NCI-H524 (cell line): ENCODE data around the gene ANKRD65.
"Not testable (repeated sequence)": the region's sequence is repeated elsewhere in the genome, so short reads cannot be mapped to it uniquely, and the experiment has no call there.

Source experiments
- DNase-seq, 2 experiments: peaks; one replicate each; lab custom pipeline; 2025; lab: John Stamatoyannopoulos, UW

ANKRD65 gene

DNA sequence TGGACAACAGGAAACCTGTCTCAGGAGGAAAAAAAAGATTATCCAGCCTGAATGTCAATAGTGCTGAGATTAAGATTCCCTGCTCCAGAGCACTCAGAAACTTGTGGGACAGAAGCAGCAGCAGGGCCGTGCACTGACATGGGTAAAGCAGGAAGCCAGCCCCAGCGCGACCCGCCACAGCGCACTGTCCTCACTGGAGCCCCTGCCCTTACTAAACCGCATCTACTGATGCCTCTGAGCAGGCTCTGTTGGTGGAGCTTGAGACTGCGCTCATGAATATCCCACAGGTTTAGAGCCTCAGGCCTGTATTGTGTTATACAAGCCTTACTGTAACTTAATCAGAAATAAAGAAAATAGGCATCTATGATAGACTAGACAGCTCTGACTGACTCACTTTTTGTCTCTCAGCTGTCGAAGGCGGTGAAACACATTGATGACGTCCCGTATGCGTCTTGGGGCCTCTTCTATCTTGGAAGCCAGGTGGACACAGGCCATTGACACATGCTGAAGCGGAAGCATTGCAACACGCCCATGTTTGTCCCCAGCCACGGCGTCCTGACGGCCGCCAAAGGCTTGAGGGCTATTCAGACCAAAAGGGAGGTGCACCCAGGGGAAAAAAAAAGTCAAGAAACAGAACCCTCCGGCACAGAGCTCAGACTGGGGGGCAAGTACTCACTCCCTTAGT is 23.1 kb downstream of the ANKRD65 start:
- no peak for DNase-seq

DNA sequence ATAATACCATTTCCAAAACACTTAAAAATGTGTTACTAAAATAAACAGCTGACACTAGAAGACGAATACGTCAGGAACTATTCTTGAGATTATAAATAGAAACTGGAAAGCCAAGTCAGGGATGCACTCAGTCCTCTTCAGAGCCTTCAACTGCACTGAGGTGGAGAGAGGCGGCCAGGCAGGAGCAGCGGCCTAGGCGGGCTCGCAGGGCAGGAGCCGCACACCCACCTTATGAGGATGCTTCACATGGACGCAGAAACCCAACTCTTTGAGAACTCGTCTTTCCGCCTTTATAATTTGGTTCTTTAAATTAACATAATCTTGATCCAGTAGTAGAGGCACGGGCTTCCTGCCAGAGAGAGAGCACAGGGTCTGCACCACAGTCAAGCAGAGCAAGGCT is 25.9 kb downstream of the ANKRD65 start:
- DNase-seq, result no peak

DNA sequence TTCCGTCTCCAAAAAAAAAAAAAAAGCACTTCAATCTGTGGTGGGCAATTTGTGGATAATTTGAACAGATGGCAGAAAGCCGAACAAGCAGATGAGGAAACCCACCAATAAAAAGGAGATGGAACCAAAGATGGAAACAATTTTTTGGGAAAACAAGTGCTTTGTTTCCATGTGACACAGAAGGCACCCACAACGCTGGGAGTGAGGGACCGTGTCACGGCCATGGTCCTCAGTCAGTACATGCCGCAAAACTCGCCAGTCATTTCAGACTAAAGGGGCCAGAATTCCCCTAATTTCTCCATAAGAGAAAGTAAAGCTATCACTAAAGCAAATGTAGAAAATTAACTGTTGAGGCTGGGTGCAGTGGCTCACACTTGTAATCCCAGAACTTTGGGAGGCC is 27.0 kb downstream of the ANKRD65 start:
- DNase-seq, result no peak

DNA sequence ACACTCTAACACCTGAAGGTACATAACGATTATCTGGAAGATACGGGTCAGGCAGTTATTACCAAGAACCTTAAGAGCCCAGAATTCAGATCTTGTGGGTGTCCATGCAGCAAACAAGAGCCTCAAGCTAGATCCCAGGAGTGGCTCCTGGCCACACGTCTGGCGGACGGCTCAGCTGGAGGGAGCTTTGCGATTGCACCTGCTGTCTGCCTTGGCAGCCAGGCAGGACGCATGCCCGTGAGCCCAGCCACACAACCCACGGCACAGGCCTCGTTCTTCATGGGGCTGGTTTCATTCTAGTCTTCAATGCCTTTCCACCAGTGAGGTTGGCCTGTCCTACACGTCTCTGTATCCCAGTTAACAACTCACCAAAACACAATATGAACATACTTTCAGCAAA is 27.6 kb downstream of the ANKRD65 start:
- DNase-seq, result no peak

DNA sequence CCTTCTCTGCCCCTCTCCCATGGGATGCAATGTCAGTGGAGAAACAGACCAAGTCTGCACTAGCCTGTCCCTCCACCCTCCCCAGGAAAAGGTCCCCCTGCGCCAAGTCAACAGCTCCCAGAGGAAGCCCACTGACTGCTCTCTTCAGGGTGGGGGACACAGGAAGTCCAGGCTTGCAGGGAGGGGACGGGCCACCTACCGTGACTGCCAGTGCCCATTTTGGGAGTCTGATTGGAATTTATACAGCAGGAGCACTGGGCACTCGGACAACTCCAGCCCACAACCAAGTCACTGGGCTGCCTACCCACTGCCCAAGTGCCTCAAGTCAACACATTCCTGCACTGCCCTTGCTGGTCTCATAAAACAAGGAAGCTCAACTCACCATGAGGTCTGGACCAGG is 28.1 kb downstream of the ANKRD65 start:
- no peak for DNase-seq

DNA sequence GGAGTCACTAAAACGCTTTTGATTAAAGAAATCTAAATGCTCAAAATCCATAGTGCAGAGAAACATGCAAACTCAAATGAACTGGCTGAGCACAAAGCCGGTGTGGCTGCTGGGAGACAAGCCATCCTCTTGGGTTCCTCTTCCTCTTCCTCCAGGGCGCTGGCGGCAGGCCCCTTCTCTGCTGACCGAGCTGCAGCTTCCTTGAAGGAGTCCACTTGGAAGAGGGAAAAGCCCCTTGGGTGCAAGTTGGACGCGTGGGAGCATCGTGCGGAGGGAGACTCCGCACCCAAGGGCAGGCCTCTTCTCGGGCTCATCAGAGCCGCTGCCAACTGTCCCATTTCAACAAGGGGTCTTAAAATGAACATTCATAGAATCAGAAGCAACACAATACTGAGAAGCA is 29.9 kb downstream of the ANKRD65 start:
- no peak for DNase-seq

DNA sequence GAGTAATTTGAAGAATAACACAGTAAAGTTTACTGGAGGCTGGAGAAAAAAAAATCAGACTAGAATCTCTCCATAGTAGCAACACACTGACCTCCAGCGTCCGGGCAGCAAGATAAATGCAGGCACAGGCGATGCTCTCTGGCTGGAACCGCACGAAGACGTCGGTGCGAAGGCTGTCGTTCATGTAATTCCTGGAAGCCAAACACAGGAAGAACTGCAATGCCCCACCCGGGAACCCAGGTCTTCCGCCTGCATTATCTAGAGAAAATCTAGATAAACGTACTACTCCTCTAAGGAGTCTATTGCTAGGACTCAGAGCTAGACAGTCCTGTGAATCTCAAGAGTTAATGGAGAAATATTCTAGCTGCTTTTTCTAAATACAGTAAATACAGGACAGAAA is 30.4 kb downstream of the ANKRD65 start:
- DNase-seq, result no peak

DNA sequence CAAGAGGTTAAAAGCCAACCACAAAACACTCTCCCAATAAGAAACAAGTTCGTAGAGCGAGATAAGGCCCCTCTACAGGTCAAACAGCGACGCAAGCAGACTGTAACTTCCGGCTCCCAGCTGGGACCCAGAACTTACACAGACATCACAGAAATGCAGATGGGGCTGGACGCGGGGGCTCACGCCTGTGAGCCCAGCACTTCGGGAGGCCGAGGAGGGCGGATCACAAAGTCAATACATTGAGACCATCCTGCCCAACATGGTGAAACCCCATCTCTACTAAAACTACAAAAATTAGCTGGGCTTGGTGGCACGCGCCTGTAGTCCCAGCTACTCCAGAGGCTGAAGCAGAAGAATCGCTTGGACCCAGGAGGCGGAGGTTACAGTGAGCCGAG is 33.0 kb downstream of the ANKRD65 start:
- DNase-seq, result no peak

DNA sequence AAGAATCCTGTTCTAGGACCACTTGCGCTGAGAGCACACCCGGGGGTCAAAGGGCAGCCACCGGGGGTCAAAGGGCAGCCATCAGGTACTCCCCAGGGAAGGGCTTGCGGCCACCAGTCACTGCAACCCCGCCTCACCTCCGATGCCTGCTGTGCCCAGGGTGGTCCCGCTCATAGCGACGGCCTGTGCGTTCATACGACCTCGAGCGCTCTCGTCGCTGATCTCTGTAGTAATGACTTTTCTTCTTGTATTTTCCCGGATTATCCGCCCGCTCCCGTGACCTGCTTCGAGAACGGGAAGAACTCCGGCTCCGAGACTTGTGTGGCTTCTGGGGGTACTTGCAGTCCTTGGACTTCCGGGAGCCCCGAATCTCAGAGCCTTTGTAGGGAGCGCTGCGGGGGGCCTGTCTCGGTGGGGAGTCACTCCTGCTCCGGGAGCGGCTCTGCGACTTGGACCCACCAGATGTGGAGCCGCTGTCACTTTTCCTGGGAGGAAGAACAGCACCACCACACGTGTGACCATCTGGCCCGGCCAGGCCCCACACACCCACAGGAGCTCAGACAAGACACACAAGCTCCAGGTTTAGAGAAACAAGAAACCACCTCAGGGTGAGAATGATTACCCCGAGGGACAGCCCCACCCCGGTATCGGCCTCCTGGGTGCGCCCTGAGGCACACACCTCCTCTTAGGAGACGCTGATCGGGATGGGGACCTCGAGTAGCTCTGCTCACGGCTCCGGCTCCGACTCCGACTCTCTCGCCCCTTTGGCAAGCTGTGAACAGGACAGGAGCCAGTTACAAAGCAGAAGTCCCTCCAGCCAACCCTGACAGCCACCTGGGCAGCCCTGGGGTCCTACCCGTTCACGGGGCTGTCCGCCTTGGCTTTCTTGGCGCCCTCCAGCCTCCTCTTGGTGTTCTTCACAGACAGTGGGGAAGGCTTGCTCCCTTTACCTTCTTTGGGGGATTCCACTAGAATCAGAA is 33.7 kb downstream of the ANKRD65 start:
- DNase-seq, result no peak

DNA sequence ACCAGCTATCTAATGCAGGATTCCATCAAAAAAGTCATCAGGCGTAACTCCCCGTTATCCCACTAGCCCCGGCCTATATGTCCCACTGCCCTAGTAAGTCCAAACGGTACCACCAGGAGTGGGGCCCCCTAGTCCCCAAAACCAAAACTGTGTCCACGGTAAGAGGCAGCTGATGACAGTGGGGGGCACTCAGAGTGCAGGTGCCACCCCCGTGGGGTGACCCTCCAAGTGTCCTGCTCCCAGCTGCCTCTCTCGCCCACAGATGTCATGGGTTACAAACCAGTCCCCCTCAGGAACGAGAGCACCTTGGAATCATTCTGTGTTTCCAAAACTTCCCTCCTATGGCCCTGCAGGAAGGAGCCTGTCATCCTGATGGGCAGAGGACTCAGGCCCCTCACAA is 35.1 kb downstream of the ANKRD65 start:
- DNase-seq, result no peak

DNA sequence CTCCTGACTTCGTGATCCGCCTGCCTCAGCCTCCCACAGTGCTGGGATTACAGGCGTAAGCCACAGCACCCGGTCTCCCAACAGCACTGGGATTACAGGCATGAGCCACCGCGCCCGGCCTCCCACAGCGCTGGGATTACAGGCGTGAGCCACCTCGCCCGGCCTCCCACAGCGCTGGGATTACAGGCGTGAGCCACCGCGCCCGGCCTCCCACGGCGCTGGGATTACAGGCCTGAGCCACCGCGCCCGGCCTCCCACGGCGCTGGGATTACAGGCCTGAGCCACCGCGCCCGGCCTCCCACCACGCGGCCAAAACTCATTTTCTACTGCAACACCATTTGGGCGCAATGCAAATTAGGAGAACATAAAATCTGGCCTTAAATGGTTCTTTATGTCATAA is 35.7 kb downstream of the ANKRD65 start:
- not testable (repeated sequence) for DNase-seq

DNA sequence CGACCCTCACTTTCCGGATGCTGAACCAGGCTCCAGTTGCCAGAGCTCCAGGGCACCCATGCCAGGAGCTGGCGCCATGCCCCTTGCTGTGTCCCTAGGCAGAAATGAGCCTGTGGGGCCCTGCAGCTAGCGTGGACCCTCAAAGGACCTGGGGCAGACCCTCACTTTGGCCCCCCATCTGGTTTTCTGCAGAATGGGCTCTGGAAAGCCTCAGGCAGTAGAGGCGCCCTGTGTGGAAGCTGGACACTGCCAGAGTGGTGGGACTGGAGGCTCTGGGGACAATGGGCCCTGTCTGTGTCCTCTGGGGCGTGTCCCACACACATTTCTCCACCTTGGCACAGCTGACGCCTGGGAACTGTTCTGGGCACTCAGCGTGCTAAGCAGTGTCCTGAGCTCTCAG is 39.8 kb downstream of the ANKRD65 start:
- no peak for DNase-seq

DNA sequence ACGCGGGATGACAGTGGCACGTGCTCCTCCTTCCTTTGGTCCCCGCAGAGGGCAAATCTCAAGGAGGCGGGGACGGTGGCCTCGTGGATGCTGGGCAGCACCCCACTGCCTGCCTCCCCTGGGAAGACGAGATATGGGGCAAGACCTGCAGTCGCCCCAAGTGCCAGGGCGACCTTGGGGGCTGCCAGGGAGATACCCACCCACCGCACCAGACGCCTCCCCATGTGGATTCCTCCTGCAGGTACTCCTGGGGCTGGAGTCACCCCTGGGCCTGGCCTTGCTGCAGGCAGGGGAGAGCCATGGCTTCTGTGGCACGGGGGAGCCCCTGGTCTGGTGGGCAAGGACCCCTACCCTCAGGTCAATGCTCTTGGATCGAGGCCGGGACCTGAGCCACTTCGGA is 40.2 kb downstream of the ANKRD65 start:
- DNase-seq, result no peak

DNA sequence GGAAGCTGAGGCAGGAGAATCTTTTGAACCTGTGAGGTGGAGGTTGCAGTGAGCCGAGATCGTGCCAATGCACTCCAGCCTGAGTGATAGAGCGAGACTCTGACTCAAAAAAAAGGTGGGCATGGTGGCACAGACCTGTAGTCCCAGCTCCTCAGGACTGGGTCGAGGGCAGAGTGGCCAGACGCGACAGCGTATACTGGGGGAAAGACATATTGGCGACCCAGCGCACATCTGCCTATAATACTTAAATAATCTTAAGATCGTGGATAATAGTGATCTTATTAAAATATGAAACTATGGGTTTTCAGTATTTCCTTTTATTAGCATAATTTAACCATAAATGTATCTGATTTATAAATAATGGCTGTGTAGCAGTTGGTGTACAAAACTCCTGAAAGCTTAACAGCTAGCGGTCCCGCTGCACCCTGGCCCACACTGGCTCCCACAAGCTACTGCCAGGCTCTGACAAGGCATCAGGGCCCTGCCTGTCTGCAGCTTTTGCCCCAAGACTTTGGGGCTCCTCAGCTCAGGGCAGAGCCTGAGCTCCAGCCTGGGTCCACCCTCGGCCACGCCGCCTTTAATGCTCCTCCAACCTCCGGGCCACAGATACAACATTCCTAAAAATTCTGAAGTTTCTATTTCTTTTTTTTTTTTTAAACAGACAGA is 43.4 kb downstream of the ANKRD65 start:
- DNase-seq, result no peak

DNA sequence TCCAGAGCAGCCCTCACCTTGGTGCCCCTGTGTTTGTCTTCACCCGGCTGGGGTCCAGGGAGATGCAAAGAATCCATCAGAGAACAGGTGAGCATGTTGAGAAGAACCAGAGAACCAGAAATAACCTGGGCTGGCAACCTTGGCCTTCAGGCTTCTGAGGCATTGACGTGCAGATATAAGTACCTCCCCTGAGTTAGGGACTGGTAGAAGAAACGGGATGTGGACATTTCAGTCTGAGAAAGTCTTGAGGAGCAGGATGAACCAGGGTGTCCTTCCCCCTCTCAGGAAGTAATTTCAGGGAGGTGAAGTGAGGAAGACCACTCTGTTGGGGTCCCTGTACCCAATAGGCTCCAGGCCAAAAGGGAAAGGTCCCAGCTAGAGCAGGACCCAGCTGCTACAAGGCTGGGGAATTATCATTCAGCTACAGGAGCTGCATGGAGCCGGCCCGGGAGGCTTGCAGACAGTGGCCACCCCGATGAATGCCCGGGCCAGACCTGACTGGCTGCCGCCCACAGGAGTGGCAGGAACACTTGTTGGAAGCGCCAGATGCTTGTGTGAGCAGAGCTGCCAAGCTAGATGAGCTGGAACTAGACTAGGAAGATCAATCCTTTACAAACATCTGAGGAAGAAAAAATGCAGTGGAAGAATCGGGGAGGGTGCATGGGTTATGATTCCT is 44.4 kb downstream of the ANKRD65 start:
- no peak for DNase-seq

DNA sequence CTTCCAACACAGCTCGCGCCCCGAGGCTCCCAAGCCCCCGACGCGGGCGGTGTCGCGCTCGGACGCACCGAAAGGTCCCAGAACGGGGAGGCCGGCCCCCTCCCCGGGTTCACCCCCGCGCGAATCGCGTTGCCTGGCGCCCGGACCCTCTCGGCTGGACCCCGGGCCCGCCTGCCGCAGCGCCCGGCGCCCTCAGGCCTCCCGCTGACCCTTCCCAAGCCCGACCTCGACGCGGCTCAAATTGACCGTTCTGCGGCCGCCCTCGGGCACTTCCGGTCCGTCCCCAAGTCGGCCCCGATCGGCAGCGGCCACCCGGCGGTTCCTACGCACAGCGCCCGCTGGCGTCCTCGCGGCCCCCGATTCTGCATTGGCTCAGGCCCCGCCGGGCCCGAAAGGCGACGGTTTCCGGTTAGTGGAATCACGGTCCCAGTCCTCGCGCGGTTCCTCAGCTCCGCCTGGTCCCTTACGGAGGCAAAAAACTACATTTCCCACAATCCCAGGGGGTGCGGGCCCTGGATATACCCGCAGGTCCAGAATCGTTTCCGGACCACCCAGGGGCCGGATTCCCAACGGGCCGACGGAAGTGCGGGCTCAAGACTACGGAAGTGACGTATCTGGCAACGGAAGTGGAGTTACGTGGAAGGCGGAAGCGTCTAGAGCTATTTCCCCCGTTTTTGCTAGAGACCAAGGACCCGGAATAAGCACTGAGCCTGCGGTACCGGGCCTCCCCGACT is 46.0 kb downstream of the ANKRD65 start, which contains the start of gene AURKAIP1:
TSS of gene AURKAIP1 (minus strand) at position 279 of the 734 bp plus-strand sequence. CDS start 451 bp downstream, outside the sequence.
- DNase-seq, result peak; percentile 97 to 99

DNA sequence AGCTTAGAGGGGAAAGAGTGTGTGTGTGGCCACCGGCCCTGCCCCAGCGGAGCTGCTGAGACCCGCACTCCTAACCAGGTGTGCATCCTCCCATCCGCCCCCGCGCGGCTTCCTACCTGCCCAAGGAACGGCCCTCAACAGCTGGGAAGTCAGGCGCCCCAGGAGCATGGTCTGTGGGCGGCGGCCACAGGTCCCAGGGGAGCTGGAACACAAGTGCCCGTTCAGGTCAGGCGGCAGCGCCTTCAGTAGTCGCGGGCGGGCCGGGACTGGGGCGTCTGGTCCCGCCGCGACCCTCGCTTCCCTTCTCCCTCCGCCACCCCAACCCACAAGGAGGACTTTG is 46.5 kb downstream of the ANKRD65 start:
- DNase-seq, result no peak

DNA sequence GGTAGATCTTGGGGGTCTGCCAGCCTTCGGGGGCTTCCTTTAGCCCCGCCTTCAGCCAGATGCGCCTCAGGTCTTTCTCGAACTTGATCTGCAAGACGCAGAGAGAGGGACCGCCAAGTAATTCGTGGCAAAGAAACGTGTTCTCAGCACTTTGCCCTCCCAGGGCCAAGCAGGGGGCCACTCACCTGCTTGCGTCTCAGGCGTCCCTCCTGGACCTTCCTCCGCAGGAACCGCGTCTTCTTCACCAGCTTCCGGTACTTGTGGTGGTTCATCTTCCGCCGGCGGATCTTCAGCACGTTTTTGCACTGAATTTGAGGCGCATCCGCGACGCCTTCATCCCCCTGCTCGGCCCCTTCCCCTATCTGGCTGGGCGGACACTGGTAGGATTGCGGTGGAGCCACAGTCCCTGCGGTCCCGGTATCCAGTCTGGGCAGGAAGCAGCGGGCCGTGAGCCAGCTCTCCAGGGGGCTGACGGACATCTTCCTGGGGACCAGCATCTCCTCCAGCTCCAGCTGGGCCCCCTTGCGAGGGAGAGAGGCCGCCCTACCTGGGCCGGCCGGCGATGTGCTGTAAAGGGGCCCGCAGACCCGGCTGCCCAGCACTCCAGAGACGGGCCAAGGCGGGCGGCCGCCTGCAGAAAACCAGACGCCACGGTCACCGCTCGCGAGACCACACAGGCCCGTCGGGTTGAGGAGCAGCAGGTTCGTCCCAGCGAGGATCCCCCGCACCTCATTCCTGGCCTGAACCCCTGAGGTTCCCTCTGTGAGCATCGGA is 47.1 kb downstream of the ANKRD65 start:
- DNase-seq, result no peak

DNA sequence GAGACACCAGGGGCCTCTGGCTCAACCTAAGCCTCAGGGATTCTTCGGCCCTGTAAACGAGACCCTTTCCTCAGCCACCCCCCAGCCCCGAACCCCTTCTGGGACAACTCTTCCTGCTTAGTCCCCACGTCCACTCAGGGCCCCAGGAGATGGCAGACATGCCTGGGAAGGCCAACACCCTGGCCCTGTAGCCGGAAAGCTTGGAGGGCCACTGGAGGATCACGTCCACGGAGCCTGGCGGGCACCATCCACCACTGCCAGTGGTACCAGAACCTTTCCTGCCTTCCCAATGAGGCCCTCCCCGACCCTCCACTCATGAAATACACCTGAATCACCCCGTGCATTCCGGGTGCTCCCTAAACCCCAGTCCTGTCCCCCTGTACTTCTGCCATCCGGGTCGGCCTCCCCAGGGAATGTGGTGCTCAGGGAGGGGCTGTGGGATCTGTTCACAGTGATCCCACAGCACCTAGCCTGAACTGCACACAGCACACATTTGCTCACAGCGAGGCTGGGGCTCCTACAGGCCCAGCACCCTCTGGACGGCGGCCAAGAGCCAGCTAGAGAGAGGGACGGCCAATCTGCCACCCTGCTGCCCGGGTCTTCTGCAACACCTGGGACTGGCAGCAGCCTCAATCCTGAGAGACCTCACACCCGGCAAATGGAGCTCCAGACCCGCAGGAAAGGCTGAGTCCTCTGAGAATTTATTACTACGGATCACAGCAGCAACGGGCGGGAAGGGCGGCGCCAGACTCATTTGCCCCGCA is 47.8 kb downstream of the ANKRD65 start:
- DNase-seq, result no peak
